SK-N-SH (cell line): ENCODE data around the gene ABCB4.

ENCODE experiments used
- EP300 ChIP-seq, 2 experiments: IDR thresholded peaks; 2 replicates each; pipeline versions ENCODE4 v1.4.0 to v1.6.1; 2012; ENCODE audit warnings: borderline replicate concordance in 1 of 2, low read depth in 1 of 2, low read length in 1 of 2
- JUND ChIP-seq: IDR thresholded peaks from 2 replicates; pipeline ENCODE4 v1.4.0; 2012
- POLR2AphosphoS5 ChIP-seq: IDR thresholded peaks from 2 replicates; pipeline ENCODE4 v1.6.1; 2012; ENCODE audit warnings: low read depth, low read length
- RCOR1 ChIP-seq: fragments of 150-350 bp; IDR thresholded peaks from 2 replicates; pipeline ENCODE4 v1.6.1; 2017; ENCODE audit warnings: antibody characterized with exemption, low read length
- SMC3 ChIP-seq: IDR thresholded peaks from 2 replicates; pipeline ENCODE4 v1.6.1; 2012; ENCODE audit warnings: low read depth, low read length, improper control_type of control experiment
- YY1 ChIP-seq: IDR thresholded peaks from 2 replicates; pipeline ENCODE4 v1.4.0; 2012; ENCODE audit warnings: low read depth, mild to moderate bottlenecking
- TF ChIP-seq, protein P1 (sequence below): IDR thresholded peaks from 2 replicates; pipeline ENCODE4 v1.4.0; 2012; ENCODE audit warnings: low read depth, borderline replicate concordance
- TF ChIP-seq, protein P2 (sequence below): fragments of 200-600 bp; sonication (generic); IDR thresholded peaks from 2 replicates; pipeline ENCODE4 v1.6.1; 2017; ENCODE audit warnings: antibody characterized with exemption, mild to moderate bottlenecking, moderate library complexity
- TF ChIP-seq, protein P3 (sequence below): IDR thresholded peaks from 2 replicates; pipeline ENCODE4 v1.4.0; 2012; ENCODE audit warnings: low read depth

DNA sequence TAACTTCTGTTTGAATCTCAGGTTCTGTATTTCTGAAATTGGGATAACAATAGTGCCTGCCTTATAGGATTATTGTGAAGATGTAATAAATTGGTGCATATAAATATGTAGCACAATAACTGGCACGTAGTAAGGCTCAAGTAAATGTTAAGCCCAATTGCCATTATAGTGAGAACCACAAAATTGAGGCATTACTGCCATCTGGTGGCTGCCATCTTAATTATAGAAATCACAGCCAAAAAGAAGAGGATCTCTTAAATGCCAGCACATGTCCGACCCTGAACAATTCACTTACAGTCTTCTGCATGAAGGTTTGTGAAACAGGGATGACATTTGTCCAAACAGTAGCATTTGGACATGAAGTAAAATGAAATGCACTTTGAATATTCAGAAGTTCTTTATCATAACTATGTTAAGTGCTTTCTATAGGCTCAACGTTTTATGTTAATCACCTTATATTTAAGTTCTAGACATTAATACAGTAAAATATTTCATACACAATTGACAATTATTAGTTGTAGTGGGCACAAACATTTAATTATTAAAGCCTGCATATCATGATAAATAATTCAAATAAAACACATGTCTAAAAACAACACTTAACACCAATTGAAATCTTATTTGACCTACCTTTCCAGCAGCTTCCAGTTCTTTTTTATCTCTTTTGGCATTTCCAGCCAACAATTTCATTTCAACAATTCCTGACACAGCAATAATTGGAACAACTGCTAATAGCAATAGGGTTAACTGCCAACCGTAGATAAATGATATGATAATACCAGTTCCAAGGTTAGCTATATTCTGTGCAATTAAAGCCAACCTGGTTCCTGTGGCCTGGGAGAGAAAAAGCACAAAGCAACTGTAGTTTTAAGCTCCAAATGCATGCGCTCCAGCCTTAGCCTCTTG lies 58.5 kb downstream of the ABCB4 start:
- no peak for TF ChIP-seq JUND
- TF ChIP-seq YY1, result no peak
- TF ChIP-seq POLR2AphosphoS5, result no peak
- TF ChIP-seq SMC3, result peak; percentile 98
- TF ChIP-seq EP300 (IDR thresholded peaks at IDR 0.05; ENCODE audit: borderline replicate concordance in 1 of 2, low read depth in 1 of 2, low read length in 1 of 2), result no peak
- TF ChIP-seq, protein P1, sequence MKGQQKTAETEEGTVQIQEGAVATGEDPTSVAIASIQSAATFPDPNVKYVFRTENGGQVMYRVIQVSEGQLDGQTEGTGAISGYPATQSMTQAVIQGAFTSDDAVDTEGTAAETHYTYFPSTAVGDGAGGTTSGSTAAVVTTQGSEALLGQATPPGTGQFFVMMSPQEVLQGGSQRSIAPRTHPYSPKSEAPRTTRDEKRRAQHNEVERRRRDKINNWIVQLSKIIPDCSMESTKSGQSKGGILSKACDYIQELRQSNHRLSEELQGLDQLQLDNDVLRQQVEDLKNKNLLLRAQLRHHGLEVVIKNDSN, result no peak
- TF ChIP-seq, protein P2, sequence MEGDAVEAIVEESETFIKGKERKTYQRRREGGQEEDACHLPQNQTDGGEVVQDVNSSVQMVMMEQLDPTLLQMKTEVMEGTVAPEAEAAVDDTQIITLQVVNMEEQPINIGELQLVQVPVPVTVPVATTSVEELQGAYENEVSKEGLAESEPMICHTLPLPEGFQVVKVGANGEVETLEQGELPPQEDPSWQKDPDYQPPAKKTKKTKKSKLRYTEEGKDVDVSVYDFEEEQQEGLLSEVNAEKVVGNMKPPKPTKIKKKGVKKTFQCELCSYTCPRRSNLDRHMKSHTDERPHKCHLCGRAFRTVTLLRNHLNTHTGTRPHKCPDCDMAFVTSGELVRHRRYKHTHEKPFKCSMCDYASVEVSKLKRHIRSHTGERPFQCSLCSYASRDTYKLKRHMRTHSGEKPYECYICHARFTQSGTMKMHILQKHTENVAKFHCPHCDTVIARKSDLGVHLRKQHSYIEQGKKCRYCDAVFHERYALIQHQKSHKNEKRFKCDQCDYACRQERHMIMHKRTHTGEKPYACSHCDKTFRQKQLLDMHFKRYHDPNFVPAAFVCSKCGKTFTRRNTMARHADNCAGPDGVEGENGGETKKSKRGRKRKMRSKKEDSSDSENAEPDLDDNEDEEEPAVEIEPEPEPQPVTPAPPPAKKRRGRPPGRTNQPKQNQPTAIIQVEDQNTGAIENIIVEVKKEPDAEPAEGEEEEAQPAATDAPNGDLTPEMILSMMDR, result peak; percentile 93
- TF ChIP-seq, protein P3, sequence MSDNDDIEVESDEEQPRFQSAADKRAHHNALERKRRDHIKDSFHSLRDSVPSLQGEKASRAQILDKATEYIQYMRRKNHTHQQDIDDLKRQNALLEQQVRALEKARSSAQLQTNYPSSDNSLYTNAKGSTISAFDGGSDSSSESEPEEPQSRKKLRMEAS, result no peak
- peak; percentile 19; the same call in 1 of the 2 replicates for TF ChIP-seq RCOR1
